WERI-Rb-1 (cell line): Measurements from ENCODE around the gene MPC1.

ENCODE experiments used
- DNase-seq: peaks from one replicate; pipeline ENCODE4 v3.0.0-alpha.2; 2020
- H3K27ac ChIP-seq: fragments of 250-450 bp; sonication (Bioruptor Pico); 2 replicates; pipeline ENCODE4 v1.5.1; 2020; ENCODE audit warnings: mild to moderate bottlenecking, moderate library complexity
- H3K27me3 ChIP-seq: fragments of 250-450 bp; sonication (Bioruptor Pico); 2 replicates; pipeline ENCODE4 v1.5.1; 2021; ENCODE audit warnings: mild to moderate bottlenecking, low read depth, moderate library complexity; ENCODE audit not compliant: insufficient read depth, severe bottlenecking
- H3K36me3 ChIP-seq: fragments of 250-450 bp; sonication (Bioruptor Pico); 2 replicates; pipeline ENCODE4 v1.5.1; 2020; ENCODE audit warnings: mild to moderate bottlenecking, moderate library complexity
- H3K4me3 ChIP-seq: 2 replicates; pipeline ENCODE4 v1.5.1; 2011; ENCODE audit warnings: low read depth, mild to moderate bottlenecking, control low read depth, low read length
- H3K9me3 ChIP-seq: fragments of 250-450 bp; sonication (Bioruptor Pico); 2 replicates; pipeline ENCODE4 v1.5.1; 2021; ENCODE audit warnings: mild to moderate bottlenecking, moderate library complexity; ENCODE audit not compliant: severe bottlenecking
- CTCF ChIP-seq: IDR thresholded peaks from 2 replicates; pipeline ENCODE4 v1.5.1; 2011; ENCODE audit warnings: low read depth, mild to moderate bottlenecking, control low read depth, inconsistent platforms, low read length

Gene MPC1

GRCh38 chr6:166382933-166383801 is at the start of gene MPC1:
Gene MPC1 (minus strand): TSS chr6:166382940. CDS start chr6:166382876, 64 bp downstream.
- DNase-seq, result peak; percentile 96
- H3K27ac ChIP-seq, result peak within 1 kb of the TSS; percentile 79
- no peaks in the 10 kb centered on the region for H3K27me3 ChIP-seq
- TF ChIP-seq CTCF, result no peak
- peak within 1 kb of the TSS; percentile 87 for H3K4me3 ChIP-seq
- H3K36me3 ChIP-seq, result no peaks in the 10 kb centered on the region
- H3K9me3 ChIP-seq, result no peaks in the 10 kb centered on the region

- no peaks in the 10 kb centered on the region for H3K27me3 ChIP-seq
- H3K4me3 ChIP-seq, result no peak overlapping the region
- no peak overlapping the region for H3K27ac ChIP-seq
- DNase-seq, result no peak
- no peak for TF ChIP-seq CTCF
- peaks cover 5% of the 10 kb centered on the region for H3K9me3 ChIP-seq
- H3K36me3 ChIP-seq, result peaks cover 5% of the 10 kb centered on the region
These were observed 47.5 kb upstream of the MPC1 start for GRCh38 chr6:166430269-166430668.

GRCh38 chr6:166424431-166424830 is 41.7 kb upstream of the MPC1 start:
- H3K36me3 ChIP-seq, result no peaks in the 10 kb centered on the region; the same call in none of the 2 replicates
- TF ChIP-seq CTCF, result no peak
- H3K27ac ChIP-seq, result no peak overlapping the region
- H3K27me3 ChIP-seq, result no peaks in the 10 kb centered on the region
- H3K4me3 ChIP-seq, result no peak overlapping the region
- DNase-seq, result no peak
- H3K9me3 ChIP-seq, result peaks cover 5% of the 10 kb centered on the region

- no peak for TF ChIP-seq CTCF
- DNase-seq, result no peak
- H3K36me3 ChIP-seq, result peaks cover 4% of the 10 kb centered on the region
- H3K4me3 ChIP-seq, result no peak overlapping the region
- H3K27me3 ChIP-seq, result no peaks in the 10 kb centered on the region
- H3K27ac ChIP-seq, result no peak overlapping the region
- peaks cover 3% of the 10 kb centered on the region for H3K9me3 ChIP-seq
These were observed 41.0 kb upstream of the MPC1 start for GRCh38 chr6:166423781-166424180.

GRCh38 chr6:166423051-166423745 is 40.5 kb upstream of the MPC1 start:
- no peak for DNase-seq
- H3K4me3 ChIP-seq, result no peak overlapping the region
- H3K9me3 ChIP-seq, result peaks cover 3% of the 10 kb centered on the region
- no peak overlapping the region for H3K27ac ChIP-seq
- H3K27me3 ChIP-seq, result no peaks in the 10 kb centered on the region
- peaks cover 4% of the 10 kb centered on the region for H3K36me3 ChIP-seq
- TF ChIP-seq CTCF, result no peak
